WI38 (cell line): ENCODE results near the gene ATCAY.

Experiments used
- H3K4me3 ChIP-seq: 2 replicates; pipeline ENCODE4 v1.5.1; 2011; ENCODE audit warnings: low read depth, mild to moderate bottlenecking, control low read depth, low read length
- TF ChIP-seq, protein P1 (sequence below): IDR thresholded peaks from 2 replicates; pipeline ENCODE4 v1.5.1; 2012; ENCODE audit warnings: low read depth, mild to moderate bottlenecking, control low read depth, low read length

The ATCAY gene

DNA sequence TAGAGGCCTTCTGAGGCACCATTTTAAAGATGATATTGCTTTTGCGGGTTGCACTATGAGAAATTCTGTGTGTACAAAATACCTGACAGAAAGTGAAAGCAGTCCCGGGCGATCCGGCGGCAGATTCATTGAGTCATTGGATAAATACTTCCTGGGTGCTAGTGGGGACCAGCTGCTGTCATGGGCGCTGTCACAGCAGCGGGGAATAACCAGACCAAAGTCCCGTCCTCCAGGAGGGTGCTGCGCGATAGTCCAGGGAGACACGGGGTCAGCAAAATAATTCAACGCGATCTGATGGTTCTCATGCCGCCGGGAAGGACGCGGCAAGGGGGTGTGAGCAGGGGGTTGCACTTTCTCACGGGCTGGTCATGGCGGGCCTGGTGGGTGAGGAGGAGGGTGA, 25.2 kb upstream of the ATCAY start:
- TF ChIP-seq, protein P1, sequence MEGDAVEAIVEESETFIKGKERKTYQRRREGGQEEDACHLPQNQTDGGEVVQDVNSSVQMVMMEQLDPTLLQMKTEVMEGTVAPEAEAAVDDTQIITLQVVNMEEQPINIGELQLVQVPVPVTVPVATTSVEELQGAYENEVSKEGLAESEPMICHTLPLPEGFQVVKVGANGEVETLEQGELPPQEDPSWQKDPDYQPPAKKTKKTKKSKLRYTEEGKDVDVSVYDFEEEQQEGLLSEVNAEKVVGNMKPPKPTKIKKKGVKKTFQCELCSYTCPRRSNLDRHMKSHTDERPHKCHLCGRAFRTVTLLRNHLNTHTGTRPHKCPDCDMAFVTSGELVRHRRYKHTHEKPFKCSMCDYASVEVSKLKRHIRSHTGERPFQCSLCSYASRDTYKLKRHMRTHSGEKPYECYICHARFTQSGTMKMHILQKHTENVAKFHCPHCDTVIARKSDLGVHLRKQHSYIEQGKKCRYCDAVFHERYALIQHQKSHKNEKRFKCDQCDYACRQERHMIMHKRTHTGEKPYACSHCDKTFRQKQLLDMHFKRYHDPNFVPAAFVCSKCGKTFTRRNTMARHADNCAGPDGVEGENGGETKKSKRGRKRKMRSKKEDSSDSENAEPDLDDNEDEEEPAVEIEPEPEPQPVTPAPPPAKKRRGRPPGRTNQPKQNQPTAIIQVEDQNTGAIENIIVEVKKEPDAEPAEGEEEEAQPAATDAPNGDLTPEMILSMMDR: no peak

DNA sequence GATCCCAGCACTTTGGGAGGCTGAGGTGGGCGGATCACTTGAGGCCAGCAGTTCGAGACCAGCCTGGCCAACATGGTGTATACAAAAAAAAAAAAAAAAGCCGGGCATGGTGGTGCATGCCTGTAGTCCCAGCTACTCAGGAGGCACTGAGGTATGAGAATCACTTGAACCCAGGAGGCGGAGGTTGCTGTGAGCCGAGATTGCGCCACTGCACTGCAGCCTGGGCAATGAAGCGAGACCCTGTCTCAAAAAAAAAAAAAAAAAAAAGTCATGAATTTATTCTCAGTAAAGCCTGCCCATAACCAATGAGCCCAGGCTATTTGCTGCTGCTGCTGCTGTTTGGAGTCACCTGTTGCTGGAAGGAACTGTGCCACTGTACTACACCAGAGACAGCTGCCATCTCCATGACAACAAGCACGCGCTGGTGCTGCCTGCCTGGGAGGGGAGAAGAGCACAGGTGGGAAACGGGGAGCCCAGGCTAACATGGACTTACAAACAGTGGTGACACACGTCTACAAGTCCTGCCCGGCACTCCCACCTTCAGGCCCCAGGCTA, 23.0 kb upstream of the ATCAY start:
- no peak overlapping the region for H3K4me3 ChIP-seq
- TF ChIP-seq, protein P1: no peak

More for the DNA sequence above, 25.2 kb upstream of the ATCAY start:
- H3K4me3 ChIP-seq: no peak overlapping the region

DNA sequence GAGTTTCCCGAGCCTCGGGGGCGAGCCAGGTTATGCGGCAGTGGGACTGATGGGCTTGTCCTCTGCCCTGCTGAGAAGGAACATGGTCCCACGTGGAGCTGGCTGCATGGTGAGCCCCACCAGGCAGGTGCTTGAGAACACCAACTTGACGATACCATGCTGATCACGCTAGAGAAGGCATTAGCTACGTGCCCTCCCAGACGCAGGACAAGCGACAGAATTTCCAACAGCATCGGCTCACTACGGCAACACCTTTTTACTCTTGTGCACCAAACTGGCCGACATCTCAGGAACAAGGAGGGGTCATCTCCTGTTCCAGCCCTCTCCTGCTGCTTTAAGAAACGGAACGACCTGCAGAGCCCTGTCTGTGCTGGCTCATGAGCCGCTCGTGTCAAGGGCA, 20.0 kb upstream of the ATCAY start:
- H3K4me3 ChIP-seq: no peak overlapping the region
- TF ChIP-seq, protein P1: no peak

DNA sequence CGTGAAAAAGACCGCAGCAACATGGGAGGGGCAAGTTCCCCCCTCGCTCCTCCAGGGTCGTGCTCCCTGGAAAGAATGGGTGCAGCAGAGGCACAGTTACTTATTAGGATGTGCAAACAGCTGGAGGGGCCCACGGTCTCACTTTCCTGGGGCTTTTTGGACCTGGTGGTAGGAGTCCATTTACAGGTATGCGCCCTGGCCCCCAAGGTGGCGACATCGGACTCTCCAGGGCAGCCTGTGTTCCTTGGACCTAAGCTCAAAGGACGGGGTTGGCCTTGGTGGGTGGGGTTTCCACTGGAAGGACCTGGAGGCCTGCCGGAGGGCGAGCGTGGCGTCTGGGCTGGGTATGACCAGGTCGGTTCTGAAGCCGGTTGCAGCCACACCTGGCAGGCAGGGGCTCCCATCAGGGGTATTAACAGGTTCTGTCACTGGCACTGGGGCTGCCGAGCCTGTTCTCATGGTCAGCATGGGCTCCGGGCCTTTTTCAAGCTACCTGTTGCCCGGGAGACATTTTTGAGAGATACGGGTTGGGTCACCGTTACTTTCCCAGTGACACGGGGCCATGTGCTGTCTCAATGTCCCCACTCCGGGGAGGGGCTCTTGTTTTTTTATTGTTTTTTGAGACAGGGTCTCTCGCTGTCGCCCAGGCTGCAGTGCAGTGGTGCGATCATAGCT, 17.5 kb upstream of the ATCAY start:
- TF ChIP-seq, protein P1: no peak
- H3K4me3 ChIP-seq: no peak overlapping the region

DNA sequence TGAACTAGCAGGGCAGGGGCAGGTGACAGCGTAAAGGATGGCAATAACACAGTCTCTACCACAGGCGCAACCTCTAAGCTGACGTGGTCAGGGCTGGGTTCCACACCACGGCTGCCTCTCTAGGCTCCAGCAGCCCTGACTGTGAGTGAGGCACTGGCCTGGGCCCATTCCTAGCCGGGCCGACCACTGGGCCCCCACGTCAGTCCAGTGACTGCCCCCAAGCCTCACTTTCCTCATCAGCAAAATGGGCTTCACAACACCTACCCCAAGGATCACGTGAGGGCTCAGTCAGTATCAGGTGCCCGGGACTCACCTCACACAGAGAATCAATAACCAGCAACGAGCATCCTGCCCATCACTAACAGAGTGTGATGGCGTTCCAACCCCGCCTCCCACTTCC, 16.8 kb upstream of the ATCAY start:
- H3K4me3 ChIP-seq: no peak overlapping the region
- TF ChIP-seq, protein P1: no peak

DNA sequence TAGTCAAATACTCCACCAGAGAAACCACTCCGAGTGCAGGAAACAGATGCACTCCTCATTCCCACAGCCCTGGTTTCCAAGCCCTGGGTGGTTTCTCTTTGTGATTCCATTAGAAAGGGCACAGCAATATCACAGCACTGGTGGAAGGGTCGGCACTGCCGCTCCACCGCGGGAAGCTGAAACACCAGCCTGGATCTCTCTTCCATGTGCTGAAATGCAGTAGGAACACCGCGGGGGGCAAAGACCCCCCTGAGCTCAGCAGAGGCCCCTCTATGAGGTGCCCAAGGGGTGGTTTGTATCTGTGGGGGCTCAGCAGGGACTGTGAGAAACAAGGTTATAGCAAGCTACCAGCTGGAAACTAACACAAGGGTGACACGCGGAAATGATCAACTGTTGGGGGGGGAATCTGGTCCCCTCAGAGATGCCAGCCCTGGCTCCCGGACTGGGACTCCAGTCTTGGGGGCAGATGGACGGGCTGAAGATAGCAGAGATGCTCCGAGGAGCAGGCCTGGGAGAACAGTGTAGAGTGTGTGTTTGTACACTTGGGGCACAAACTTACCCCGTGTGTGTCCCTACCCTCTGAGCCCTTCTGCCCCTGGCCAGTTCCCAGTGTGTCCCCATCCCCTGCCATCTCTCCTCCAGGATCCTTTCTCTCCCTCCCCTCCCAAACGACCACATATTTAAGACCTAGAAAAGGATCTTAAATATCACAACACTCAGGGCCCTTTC, 13.4 kb upstream of the ATCAY start:
- TF ChIP-seq, protein P1: no peak
- H3K4me3 ChIP-seq: no peak overlapping the region
